Activated naive CD8-positive, alpha-beta T cell treated with anti-CD3 and anti-CD28 coated beads, Interleukin-2, amount 50 U/mL, for 24 hours (primary cell): ENCODE data around the gene IDUA.

ENCODE experiments used
- ATAC-seq: fragments of 150-1000 bp; cut with Tn5 transposase; one replicate; pipeline ENCODE4 v1.10.0; 2021
- DNase-seq: peaks from one replicate; pipeline ENCODE4 v3.0.0; 2021
- H3K27ac Mint-ChIP-seq: one replicate; pipeline ENCODE4 v1.8.0; 2021; ENCODE audit warnings: mild to moderate bottlenecking, mixed read lengths
- H3K27me3 Mint-ChIP-seq: one replicate; pipeline ENCODE4 v1.8.0; 2021; ENCODE audit warnings: mixed read lengths
- H3K36me3 Mint-ChIP-seq: one replicate; pipeline ENCODE4 v1.8.0; 2021; ENCODE audit warnings: low read depth, mixed read lengths
- H3K4me1 Mint-ChIP-seq: one replicate; pipeline ENCODE4 v1.8.0; 2021; ENCODE audit warnings: mixed read lengths
- H3K4me3 Mint-ChIP-seq: one replicate; pipeline ENCODE4 v1.8.0; 2021; ENCODE audit warnings: mild to moderate bottlenecking, moderate library complexity, mixed read lengths
- H3K9me3 Mint-ChIP-seq: one replicate; pipeline ENCODE4 v1.8.0; 2021; ENCODE audit warnings: mixed read lengths

IDUA gene

GRCh38 chr4:1017211-1017610, 30.4 kb downstream of the IDUA start:
- no peak overlapping the region for H3K4me3 Mint-ChIP-seq
- no peaks in the 10 kb centered on the region for H3K27me3 Mint-ChIP-seq
- ATAC-seq (no peak), DNase-seq (no peak)
- no peaks in the 10 kb centered on the region for H3K9me3 Mint-ChIP-seq
- H3K36me3 Mint-ChIP-seq: no peaks in the 10 kb centered on the region
- H3K4me1 Mint-ChIP-seq: no peaks in the 10 kb centered on the region
- no peak overlapping the region for H3K27ac Mint-ChIP-seq

DNA sequence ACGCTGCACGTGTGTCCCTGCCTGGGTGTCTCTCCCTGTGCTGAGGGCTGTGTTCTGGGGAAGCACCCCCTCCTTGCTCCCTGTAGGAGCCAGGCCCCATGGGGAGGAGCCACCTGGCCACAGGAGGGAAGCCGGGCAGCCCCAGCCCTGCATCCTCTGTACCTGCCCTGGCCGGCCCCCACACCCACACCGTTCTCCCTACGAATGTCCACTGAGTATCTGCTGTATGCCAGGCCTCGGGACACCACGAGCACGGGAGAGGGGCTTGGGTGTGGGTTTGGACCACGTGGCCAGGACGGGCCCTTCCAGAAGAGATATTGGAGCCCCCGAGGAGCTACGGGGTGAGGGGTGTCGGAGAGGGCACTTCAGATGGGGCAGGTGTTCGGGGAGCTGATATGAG, 30.9 kb downstream of the IDUA start:
- Mint-ChIP-seq H3K27me3 (no peaks in the 10 kb centered on the region), H3K36me3 (no peaks in the 10 kb centered on the region), H3K4me3 (no peak overlapping the region), H3K4me1 (no peaks in the 10 kb centered on the region), H3K27ac (no peak overlapping the region), H3K9me3 (no peaks in the 10 kb centered on the region)
- ATAC-seq (no peak), DNase-seq (no peak)

- ATAC-seq (no peak), DNase-seq (no peak)
- no peaks in the 10 kb centered on the region for H3K9me3 Mint-ChIP-seq
- no peaks in the 10 kb centered on the region for H3K36me3 Mint-ChIP-seq
- H3K4me3 Mint-ChIP-seq: no peak overlapping the region
- H3K27ac Mint-ChIP-seq: no peak overlapping the region
- no peaks in the 10 kb centered on the region for H3K27me3 Mint-ChIP-seq
- no peaks in the 10 kb centered on the region for H3K4me1 Mint-ChIP-seq
Observed at GRCh38 chr4:1018147-1019020, 31.5 kb downstream of the IDUA start.

DNA sequence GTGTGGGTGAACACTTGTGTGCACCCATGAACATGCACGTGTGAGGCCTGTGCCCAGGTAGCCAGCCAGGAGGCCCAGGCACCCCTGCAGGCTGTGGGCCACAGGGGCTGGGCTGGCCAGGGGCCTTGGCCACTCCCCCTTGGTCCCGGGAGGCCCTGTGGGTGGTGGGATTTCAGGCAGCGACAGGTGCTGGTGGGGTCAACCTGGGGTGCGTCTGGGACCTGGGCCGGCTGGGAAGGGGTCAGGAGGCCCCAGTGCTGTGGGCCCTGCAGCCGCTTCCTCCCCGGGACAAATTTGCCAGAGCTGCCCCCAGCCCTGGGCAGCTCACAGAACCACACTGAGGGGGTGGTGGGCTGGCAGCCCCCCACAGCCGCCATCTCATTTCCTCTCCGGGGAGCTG, 32.5 kb downstream of the IDUA start:
- Mint-ChIP-seq H3K27me3 (no peaks in the 10 kb centered on the region), H3K27ac (no peak overlapping the region), H3K4me3 (no peak overlapping the region), H3K4me1 (no peaks in the 10 kb centered on the region), H3K36me3 (no peaks in the 10 kb centered on the region), H3K9me3 (no peaks in the 10 kb centered on the region)
- no peak for ATAC-seq
- no peak for DNase-seq

- H3K27me3 Mint-ChIP-seq: no peaks in the 10 kb centered on the region
- H3K4me3 Mint-ChIP-seq: no peak overlapping the region
- H3K4me1 Mint-ChIP-seq: no peaks in the 10 kb centered on the region
- ATAC-seq (no peak), DNase-seq (no peak)
- no peak overlapping the region for H3K27ac Mint-ChIP-seq
- H3K36me3 Mint-ChIP-seq: no peaks in the 10 kb centered on the region
- H3K9me3 Mint-ChIP-seq: no peaks in the 10 kb centered on the region
Observed at GRCh38 chr4:1019729-1020470, 33.1 kb downstream of the IDUA start.

DNA sequence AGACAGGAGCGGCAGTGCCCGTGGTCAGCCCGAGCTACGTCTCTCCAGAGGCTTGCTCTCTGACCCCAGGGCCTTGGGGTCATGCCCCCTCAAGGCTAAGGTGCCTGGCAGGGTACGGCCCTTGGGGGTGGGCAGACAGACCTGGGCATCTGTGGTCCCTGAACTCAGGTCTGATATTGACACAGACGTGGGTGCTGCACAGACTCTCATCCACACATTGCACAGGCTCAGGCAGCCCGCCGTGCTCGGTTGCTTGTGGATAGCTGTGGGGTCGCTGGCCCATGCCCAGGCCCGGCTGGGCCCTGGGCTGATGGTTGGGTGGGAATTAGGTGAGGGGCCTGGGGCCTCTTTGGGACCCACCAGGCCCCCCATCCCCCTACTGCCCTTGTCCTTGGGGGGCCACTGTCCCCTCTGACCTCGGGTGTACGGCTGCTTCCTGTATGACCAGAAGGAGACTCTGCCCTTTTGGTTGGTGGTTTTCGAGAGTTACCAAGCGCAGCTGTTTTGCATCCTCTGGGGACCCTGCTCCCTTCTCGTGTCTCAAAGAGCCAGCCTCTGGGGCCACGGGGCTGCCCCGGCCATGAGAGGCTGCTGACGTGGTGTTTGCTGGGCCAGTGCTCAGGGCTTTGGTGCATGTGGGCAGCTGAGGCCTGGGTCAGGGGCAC, 34.7 kb downstream of the IDUA start:
- H3K4me3 Mint-ChIP-seq: no peak overlapping the region
- H3K4me1 Mint-ChIP-seq: no peaks in the 10 kb centered on the region
- no peak overlapping the region for H3K27ac Mint-ChIP-seq
- ATAC-seq (no peak), DNase-seq (no peak)
- no peaks in the 10 kb centered on the region for H3K9me3 Mint-ChIP-seq
- H3K27me3 Mint-ChIP-seq: no peaks in the 10 kb centered on the region
- no peaks in the 10 kb centered on the region for H3K36me3 Mint-ChIP-seq

DNA sequence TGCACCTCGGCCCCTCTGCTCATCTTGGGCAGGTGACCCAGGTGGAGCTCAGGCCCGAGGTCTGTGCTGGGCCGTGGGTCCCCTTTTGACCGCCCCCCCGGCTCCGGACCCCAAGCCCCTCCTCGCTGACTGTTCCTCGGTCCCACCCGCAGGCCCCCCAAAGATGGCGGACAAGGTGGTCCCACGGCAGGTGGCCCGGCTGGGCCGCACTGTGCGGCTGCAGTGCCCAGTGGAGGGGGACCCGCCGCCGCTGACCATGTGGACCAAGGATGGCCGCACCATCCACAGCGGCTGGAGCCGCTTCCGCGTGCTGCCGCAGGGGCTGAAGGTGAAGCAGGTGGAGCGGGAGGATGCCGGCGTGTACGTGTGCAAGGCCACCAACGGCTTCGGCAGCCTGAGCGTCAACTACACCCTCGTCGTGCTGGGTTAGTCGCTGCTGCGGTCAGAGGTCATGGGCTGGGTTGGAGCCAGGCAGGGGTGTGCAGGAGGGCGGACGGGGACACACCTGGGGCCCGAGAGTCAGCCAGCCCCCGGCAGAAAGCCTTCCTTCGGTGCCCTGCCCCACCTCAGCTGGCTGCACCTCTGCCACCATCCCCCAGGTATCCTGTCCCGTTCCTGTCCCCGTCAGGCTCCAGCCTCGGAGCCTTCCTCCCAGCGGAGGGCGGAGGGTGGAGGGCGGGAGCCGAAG, 35.4 kb downstream of the IDUA start:
- ATAC-seq: no peak
- Mint-ChIP-seq H3K27ac (no peak overlapping the region), H3K9me3 (no peaks in the 10 kb centered on the region), H3K4me3 (no peak overlapping the region), H3K27me3 (no peaks in the 10 kb centered on the region), H3K36me3 (no peaks in the 10 kb centered on the region), H3K4me1 (no peaks in the 10 kb centered on the region)
- DNase-seq: no peak

DNA sequence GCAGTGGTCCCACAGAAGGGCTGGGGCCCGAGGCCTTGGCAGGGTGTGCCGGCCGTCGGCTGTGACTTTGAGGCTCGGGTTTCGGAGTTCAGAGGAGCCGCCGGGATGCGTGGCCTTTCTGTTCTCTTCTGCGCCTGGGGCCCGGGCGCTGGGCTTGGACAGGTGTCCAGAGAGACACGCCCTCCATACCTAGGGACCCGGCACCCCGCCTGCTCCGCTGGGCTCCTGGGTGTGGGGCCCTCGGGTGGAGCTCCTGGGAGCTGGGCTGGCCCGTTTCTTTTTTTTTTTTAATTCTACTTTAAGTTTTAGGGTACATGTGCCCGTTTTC, 35.9 kb downstream of the IDUA start:
- no peaks in the 10 kb centered on the region for H3K9me3 Mint-ChIP-seq
- H3K27me3 Mint-ChIP-seq: no peaks in the 10 kb centered on the region
- ATAC-seq (no peak), DNase-seq (no peak)
- no peaks in the 10 kb centered on the region for H3K36me3 Mint-ChIP-seq
- H3K4me1 Mint-ChIP-seq: no peaks in the 10 kb centered on the region
- no peak overlapping the region for H3K27ac Mint-ChIP-seq
- H3K4me3 Mint-ChIP-seq: no peak overlapping the region

- Mint-ChIP-seq H3K4me1 (no peaks in the 10 kb centered on the region), H3K27me3 (no peaks in the 10 kb centered on the region), H3K9me3 (no peaks in the 10 kb centered on the region)
Observed at GRCh38 chr4:1023075-1023640, 36.3 kb downstream of the IDUA start.

GRCh38 chr4:1023895-1024740, 37.3 kb downstream of the IDUA start:
- no peaks in the 10 kb centered on the region for H3K36me3 Mint-ChIP-seq
- no peak overlapping the region for H3K27ac Mint-ChIP-seq
- H3K4me1 Mint-ChIP-seq: no peaks in the 10 kb centered on the region
- ATAC-seq (no peak), DNase-seq (no peak)
- H3K4me3 Mint-ChIP-seq: no peak overlapping the region
- no peaks in the 10 kb centered on the region for H3K9me3 Mint-ChIP-seq
- H3K27me3 Mint-ChIP-seq: no peaks in the 10 kb centered on the region

More at GRCh38 chr4:1023075-1023640, 36.3 kb downstream of the IDUA start:
- H3K27ac Mint-ChIP-seq: no peak overlapping the region
- DNase-seq (no peak), ATAC-seq (no peak)
- H3K36me3 Mint-ChIP-seq: no peaks in the 10 kb centered on the region
- H3K4me3 Mint-ChIP-seq: no peak overlapping the region

- DNase-seq: no peak
- no peak overlapping the region for H3K4me3 Mint-ChIP-seq
- ATAC-seq: no peak
- no peaks in the 10 kb centered on the region for H3K27me3 Mint-ChIP-seq
- H3K27ac Mint-ChIP-seq: no peak overlapping the region
- no peaks in the 10 kb centered on the region for H3K4me1 Mint-ChIP-seq
- no peaks in the 10 kb centered on the region for H3K9me3 Mint-ChIP-seq
- no peaks in the 10 kb centered on the region for H3K36me3 Mint-ChIP-seq
Observed at GRCh38 chr4:1024882-1025545, 38.2 kb downstream of the IDUA start.

DNA sequence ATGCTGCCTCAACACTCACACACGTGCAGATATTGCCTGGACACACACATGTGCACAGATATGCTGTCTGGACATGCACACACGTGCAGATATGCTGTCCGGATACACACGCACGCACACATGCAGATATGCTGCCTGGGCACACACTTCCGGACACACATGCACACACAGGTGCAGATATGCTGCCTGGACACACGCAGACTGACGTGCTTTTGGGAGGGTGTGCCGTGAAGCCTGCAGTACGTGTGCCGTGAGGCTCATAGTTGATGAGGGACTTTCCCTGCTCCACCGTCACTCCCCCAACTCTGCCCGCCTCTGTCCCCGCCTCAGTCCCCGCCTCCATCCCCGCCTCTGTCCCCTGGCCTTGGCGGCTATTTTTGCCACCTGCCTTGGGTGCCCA, 39.3 kb downstream of the IDUA start:
- Mint-ChIP-seq H3K27ac (no peak overlapping the region), H3K27me3 (no peaks in the 10 kb centered on the region), H3K4me1 (no peaks in the 10 kb centered on the region), H3K9me3 (no peaks in the 10 kb centered on the region), H3K4me3 (no peak overlapping the region), H3K36me3 (no peaks in the 10 kb centered on the region)
- ATAC-seq (peak; percentile 62), DNase-seq (peak; percentile 65)

DNA sequence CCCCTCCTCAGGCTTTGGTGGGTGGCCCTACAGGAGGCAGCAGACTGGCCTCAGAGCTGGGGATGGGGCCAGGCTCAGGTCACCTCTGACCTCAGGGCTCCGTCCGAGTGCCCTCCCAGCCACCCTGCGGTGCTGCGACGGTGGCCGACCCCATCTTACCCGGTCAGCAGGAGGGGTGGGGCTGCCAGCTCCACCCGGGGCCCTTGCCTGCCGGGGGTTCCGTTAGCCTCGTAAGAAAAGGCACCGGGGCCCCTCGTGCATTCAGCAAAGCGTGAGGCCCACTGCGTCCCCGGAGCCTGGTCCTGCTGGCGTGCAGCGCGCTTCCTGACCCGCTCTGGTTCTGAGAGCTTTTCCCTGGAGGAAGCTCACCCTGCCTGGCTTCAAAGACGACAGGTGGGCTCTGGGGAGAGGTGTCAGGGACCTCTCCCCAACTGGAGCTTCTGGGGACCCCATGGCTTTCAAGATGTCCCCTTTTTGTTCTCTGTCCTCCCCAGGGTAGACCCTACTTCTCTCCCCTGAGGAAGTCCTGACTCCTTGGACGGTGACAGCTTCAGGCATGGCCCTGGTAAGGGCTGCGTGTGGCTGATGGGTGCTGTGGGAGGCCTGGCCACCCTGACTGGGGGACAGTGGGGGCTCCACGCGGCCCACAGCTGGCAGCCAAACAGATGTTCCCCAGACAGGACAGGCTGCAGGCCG, 40.5 kb downstream of the IDUA start:
- Mint-ChIP-seq H3K36me3 (no peaks in the 10 kb centered on the region), H3K9me3 (no peaks in the 10 kb centered on the region), H3K4me3 (no peak overlapping the region), H3K27me3 (peaks cover 1% of the 10 kb centered on the region), H3K27ac (no peak overlapping the region), H3K4me1 (no peaks in the 10 kb centered on the region)
- ATAC-seq (no peak), DNase-seq (no peak)
